Stimulated activated naive B cell treated with anti-CD40 and anti-IgM and Interleukin-4, amounts not matched to agents 10 μg/mL and 1 μg/mL and 100 μg/mL, for 72 hours (primary cell): ENCODE measurements around the gene SORCS2.
"Not testable (repeated sequence)": the region's sequence is repeated elsewhere in the genome, so short reads cannot be mapped to it uniquely, and the experiment has no call there.

ENCODE experiments used
- ATAC-seq, 2 donors: fragments of 150-1000 bp; cut with Tn5 transposase; replicated peaks; 2 replicates each; pipeline ENCODE4 v1.10.0; 2021; ENCODE audit warnings: moderate library complexity in 1 of 2
- DNase-seq: peaks from one replicate; pipeline ENCODE4 v3.0.0; 2021
- H3K27ac Mint-ChIP-seq: one replicate; pipeline ENCODE4 v1.8.0; 2022; ENCODE audit warnings: mild to moderate bottlenecking, mixed read lengths
- H3K27me3 Mint-ChIP-seq, 2 donors: one replicate each; pipeline ENCODE4 v1.8.0; 2022; ENCODE audit warnings: mixed read lengths in 2 of 2
- H3K36me3 Mint-ChIP-seq, 2 donors: one replicate each; pipeline ENCODE4 v1.8.0; 2022; ENCODE audit warnings: mixed read lengths in 2 of 2, mild to moderate bottlenecking in 1 of 2
- H3K4me1 Mint-ChIP-seq, 2 donors: one replicate each; pipeline ENCODE4 v1.8.0; 2022; ENCODE audit warnings: mixed read lengths in 2 of 2, mild to moderate bottlenecking in 1 of 2
- H3K4me3 Mint-ChIP-seq, 2 donors: one replicate each; pipeline ENCODE4 v1.8.0; 2022; ENCODE audit warnings: mild to moderate bottlenecking in 2 of 2, mixed read lengths in 2 of 2, moderate library complexity in 1 of 2
- H3K9me3 Mint-ChIP-seq, 2 donors: one replicate each; pipeline ENCODE4 v1.8.0; 2022; ENCODE audit warnings: mixed read lengths in 2 of 2, mild to moderate bottlenecking in 1 of 2

The SORCS2 gene

DNA sequence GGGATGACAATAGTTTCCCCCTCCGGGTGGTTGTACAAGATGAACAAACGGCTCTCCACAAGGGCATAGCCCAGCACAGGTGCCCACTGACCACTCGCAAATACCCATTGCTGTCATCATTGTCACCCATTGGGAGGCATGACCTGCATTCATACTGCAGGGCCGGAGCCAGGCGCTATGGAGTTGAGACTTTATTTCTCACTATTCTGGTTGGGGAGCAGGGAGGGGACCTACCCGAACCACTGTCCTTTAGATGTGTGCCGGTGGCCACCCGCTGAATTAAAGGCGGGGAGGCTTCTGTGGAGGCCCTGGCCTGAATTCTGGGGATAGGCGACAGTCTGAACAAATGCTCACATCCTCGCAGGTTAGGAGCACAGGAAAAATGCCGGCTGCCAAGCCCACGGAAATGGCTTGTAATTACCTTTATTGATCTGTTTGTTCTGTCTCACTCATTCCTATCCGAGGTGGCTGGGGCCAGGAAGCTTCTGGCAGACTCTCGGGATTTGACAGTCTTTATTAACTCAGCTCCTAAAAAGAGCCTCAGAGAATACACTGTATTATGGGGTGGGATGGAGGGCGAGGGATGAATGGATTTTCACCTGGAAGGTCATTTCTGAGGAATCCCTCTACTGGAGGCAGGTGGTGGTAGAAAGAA, 367.5 kb downstream of the SORCS2 start:
- Mint-ChIP-seq H3K36me3 (no peaks in the 10 kb centered on the region), H3K27me3 (no peaks in the 10 kb centered on the region), H3K27ac (no peak overlapping the region), H3K4me1 (no peaks in the 10 kb centered on the region), H3K9me3 (peaks cover 14 to 18% of the 10 kb centered on the region in 2 donors), H3K4me3 (no peak overlapping the region)
- DNase-seq: no peak
- no peak for ATAC-seq

DNA sequence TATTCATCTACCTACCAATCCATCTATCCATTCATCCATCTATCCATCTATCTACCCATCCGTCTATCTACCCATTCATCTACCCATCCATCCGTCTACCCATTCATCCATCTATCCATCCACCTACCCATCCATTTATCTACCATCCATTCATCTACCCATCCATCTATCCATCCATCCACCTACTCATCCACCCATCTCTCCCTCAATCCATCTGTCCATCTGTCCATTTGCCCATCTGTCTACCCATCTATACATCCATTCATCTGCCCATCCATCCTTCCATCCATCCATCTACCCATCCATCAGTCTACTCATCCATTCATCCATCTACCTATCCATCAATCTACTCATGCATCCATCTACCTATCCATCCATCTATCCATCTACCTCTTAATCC, 369.2 kb downstream of the SORCS2 start:
- ATAC-seq: no peak
- Mint-ChIP-seq H3K9me3 (peaks cover 7 to 9% of the 10 kb centered on the region in 2 donors), H3K4me1 (no peaks in the 10 kb centered on the region)

DNA sequence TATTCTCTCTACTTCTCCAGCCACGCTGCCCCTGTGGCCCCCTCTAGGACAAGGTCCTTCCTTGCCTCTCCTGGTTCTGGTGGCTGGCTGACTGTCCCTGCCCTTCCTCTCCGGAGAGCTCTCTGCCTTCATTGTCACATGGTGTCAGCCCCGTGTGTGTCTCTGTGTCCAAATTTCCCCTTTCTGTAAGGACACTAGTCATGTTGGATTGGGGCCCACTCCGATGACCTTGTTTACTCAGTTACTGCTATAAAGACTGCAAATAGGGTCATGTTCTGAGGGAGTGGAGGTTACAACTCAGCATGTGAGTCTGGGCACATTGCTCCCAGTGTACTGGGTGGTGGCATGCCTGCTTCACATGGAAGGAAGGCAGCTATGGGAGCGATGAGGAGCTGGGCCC, 371.9 kb downstream of the SORCS2 start:
- DNase-seq (no peak), ATAC-seq (no peak)
- no peak overlapping the region for H3K4me3 Mint-ChIP-seq
- no peak overlapping the region for H3K27ac Mint-ChIP-seq
- H3K4me1 Mint-ChIP-seq: no peaks in the 10 kb centered on the region
- no peaks in the 10 kb centered on the region for H3K9me3 Mint-ChIP-seq
- H3K27me3 Mint-ChIP-seq: no peaks in the 10 kb centered on the region
- H3K36me3 Mint-ChIP-seq: no peaks in the 10 kb centered on the region

More for the DNA sequence above, 369.2 kb downstream of the SORCS2 start:
- H3K4me3 Mint-ChIP-seq: no peak overlapping the region
- H3K27me3 Mint-ChIP-seq: no peaks in the 10 kb centered on the region
- no peak overlapping the region for H3K27ac Mint-ChIP-seq
- no peaks in the 10 kb centered on the region for H3K36me3 Mint-ChIP-seq
- no peak for DNase-seq

DNA sequence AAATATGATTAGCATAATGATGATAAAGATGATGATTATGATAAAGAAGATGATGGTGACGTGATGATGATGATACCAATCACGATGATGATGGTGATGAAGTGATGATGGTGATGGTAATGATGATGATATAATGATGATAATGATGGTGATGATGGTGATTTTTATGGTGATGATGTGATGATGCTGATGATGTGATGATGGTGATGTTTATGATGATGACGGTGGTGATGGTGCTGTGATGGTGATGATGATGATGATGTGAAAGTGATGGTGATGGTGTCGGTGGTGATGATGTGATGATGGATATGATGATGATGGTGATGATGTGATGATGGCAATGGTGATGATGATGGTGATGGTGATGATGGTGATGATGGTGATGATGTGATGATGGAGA, 373.1 kb downstream of the SORCS2 start:
- ATAC-seq (no peak), DNase-seq (no peak)
- no peaks in the 10 kb centered on the region for H3K27me3 Mint-ChIP-seq
- H3K36me3 Mint-ChIP-seq: no peaks in the 10 kb centered on the region
- no peak overlapping the region for H3K27ac Mint-ChIP-seq
- no peak overlapping the region for H3K4me3 Mint-ChIP-seq
- no peaks in the 10 kb centered on the region for H3K4me1 Mint-ChIP-seq
- no peaks in the 10 kb centered on the region for H3K9me3 Mint-ChIP-seq

DNA sequence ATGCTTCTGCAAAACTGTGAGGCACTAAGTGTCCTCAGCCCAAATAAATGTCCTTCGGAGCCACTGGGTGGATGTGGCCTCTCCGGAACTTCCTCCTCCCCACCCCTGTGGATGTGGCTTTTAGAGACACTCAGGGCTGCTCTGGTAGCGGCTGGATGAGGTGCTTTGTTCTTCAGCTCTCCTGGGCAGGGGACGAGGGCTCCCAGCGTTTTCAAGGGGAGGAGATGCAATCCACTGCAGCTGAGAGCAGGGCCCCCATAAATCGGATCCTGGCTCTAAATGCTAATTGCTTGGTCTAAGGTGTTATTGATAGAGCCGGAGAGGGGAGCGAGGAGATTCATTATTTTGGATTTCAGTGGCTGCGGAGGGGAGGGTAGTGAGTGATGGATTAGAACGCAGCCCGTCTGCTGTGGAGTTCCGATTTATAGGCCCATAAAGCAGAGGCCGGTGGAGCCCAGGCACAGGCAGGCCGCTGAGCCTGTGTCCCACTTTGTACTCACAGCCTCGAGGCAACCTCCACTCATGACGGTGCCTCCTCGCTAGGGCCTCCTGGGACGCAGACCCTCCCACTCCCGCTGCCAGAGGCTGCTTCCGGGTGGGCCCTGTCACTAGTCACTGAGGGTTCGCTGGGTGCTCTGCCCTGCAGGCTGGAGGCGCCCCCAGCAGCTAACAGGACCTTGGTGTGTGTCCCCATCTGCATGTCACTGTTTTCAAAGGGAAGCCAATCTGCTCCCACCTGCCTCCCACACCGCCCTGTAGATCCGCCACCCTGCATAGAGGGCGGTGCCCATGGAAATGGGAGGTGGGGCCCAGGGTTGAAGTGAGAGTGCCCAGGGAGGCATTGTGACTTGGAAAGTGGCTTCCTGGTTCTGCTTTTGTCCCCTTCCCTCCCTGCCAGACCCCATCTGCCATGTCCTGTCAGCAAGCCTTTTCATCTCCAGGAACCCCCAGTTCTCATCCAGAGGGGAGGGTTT, 377.8 kb downstream of the SORCS2 start:
- DNase-seq (no peak), ATAC-seq (no peak)
- Mint-ChIP-seq H3K36me3 (no peaks in the 10 kb centered on the region), H3K27me3 (no peaks in the 10 kb centered on the region), H3K4me3 (no peak overlapping the region), H3K9me3 (peaks cover 4 to 5% of the 10 kb centered on the region in 2 donors), H3K27ac (no peak overlapping the region), H3K4me1 (no peaks in the 10 kb centered on the region)

DNA sequence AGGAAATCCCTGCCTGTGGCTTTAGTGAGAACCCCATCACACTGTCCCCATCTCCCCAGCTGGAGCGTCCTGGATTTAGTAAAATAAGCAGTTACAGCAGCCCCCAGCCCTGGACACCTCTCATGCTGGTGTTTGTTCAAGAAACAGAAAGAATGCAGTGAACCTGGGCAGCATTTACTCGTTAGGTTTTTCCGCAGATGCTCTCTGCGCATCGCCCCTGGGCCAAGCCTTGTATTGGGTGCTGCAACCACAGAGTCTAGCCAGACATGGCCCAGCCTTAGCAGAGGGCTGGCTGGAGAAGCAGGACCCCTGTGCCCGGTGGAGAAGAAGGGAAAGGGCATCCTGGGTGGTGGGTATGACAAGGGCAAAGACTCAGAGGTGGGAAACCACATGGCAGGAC, 378.7 kb downstream of the SORCS2 start:
- Mint-ChIP-seq H3K27ac (no peak overlapping the region), H3K27me3 (no peaks in the 10 kb centered on the region), H3K4me3 (no peak overlapping the region), H3K4me1 (no peaks in the 10 kb centered on the region), H3K9me3 (peaks cover 9 to 11% of the 10 kb centered on the region in 2 donors), H3K36me3 (peaks cover 5 to 6% of the 10 kb centered on the region in 2 donors)
- DNase-seq (no peak), ATAC-seq (no peak)

DNA sequence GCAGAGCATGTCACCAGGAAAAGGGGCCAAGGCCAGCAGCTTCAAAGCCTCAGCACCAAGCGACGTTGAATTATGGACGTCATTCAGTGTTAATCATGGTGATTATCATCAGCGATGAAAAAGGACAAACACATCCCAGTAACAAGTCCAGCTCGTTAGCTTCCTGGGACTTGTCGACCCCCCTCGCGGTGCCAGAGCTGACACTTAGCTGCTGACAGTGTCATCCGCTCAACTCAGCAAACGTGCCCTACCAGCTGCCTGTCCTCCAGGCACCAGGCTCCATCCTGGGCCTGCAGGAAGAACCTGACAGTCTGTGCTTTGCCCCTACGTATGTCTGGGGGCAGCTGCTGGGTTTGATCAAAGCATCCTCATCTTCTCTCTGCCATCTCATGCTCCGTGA, 379.4 kb downstream of the SORCS2 start:
- H3K9me3 Mint-ChIP-seq: peaks cover 16 to 18% of the 10 kb centered on the region in 2 donors
- H3K27me3 Mint-ChIP-seq: no peaks in the 10 kb centered on the region
- no peaks in the 10 kb centered on the region for H3K4me1 Mint-ChIP-seq
- H3K27ac Mint-ChIP-seq: no peak overlapping the region
- no peak for ATAC-seq
- peaks cover 11% of the 10 kb centered on the region in 2 donors for H3K36me3 Mint-ChIP-seq
- H3K4me3 Mint-ChIP-seq: no peak overlapping the region
- DNase-seq: no peak

DNA sequence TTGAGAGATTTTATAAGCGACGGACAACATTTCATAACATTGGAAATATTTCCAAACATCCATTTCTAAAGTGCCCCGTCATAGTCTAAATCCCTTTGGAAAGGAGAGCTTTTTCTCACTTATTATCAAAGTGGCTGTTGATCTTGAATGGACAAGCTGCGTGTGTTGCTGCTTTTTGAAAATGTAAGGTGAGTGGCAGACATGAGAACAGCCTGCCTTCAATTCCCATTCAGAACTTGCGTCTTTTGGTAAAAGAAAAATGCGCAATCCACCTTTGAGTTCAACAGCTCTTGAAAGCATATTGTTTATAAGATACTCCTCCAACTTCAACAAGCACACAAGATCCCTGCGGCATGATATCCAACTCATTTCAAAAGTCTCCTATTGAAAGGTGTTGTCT, 380.6 kb downstream of the SORCS2 start:
- Mint-ChIP-seq H3K4me1 (no peaks in the 10 kb centered on the region), H3K27ac (no peak overlapping the region), H3K9me3 (peaks cover 24 to 28% of the 10 kb centered on the region in 2 donors), H3K36me3 (peaks cover 11 to 15% of the 10 kb centered on the region in 2 donors), H3K27me3 (no peaks in the 10 kb centered on the region), H3K4me3 (no peak overlapping the region)
- no peak for DNase-seq
- ATAC-seq: no peak

DNA sequence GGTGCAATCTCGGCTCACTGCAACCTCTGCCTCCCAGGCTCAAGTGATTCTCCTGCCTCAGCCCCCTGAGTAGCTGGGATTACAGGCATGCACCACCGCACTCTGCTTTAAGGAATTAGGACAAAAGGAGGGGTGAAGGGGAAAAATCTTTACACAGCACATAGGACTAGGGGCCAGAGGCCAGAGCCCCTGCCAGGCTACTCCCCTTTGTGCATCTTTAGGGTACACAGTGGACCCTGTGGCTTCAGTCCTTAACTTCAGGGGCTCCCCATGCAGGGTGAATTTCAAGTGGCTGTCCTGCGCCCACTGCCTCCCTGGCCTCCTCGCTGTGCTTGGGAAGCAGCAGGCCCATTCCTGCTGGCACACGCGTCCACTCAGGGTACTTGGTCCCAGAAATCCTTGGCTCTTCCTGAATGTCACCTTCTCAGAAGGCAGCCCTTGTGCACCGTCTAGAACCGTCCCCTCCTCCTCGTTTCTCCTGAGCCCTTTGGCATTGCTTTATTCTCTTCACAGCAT, 381.3 kb downstream of the SORCS2 start:
- Mint-ChIP-seq H3K36me3 (peaks cover 11 to 15% of the 10 kb centered on the region in 2 donors), H3K4me1 (no peaks in the 10 kb centered on the region), H3K4me3 (no peak overlapping the region), H3K27me3 (no peaks in the 10 kb centered on the region), H3K9me3 (peaks cover 24 to 28% of the 10 kb centered on the region in 2 donors), H3K27ac (no peak overlapping the region)
- ATAC-seq (no peak), DNase-seq (no peak)

DNA sequence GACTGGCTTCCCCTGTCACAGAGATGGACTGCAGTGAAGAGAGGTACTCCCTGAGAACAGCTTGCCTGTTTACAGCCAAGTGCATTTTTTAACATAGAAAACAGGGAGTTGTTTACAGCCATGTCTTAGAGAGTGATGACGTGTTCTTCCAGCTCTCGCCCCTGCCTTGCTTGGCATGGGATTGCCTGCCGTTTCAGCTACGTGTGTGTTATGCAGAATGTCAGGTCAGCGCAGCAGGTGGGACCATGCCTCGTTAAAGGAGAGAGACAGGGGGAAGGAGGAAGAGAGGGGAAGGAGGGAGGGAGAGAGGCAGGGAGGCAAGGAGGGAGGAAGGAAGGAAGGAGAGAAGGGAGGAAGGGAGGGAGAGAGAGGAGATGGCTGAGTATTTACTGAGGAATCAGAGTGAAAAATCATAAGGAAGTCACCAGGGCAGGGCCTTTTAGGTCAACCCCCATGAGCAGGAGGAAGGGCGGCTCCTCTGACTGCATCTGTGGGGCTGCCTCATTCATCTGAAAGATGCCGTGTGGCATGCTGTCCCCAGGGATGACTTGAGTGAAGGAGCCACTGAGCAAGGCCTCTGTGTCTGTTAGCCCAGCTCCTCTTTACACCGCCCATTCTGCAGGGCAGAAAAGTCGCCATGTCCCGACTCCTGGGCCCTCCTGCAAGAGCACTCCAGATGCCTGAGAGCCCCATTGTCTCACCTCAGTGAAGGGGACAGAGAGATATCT, 382.1 kb downstream of the SORCS2 start:
- DNase-seq: no peak
- H3K36me3 Mint-ChIP-seq: peaks cover 11 to 19% of the 10 kb centered on the region in 2 donors
- H3K9me3 Mint-ChIP-seq: peaks cover 29 to 33% of the 10 kb centered on the region in 2 donors
- ATAC-seq: no peak
- no peaks in the 10 kb centered on the region for H3K27me3 Mint-ChIP-seq
- no peak overlapping the region for H3K4me3 Mint-ChIP-seq
- H3K27ac Mint-ChIP-seq: no peak overlapping the region
- no peaks in the 10 kb centered on the region for H3K4me1 Mint-ChIP-seq

DNA sequence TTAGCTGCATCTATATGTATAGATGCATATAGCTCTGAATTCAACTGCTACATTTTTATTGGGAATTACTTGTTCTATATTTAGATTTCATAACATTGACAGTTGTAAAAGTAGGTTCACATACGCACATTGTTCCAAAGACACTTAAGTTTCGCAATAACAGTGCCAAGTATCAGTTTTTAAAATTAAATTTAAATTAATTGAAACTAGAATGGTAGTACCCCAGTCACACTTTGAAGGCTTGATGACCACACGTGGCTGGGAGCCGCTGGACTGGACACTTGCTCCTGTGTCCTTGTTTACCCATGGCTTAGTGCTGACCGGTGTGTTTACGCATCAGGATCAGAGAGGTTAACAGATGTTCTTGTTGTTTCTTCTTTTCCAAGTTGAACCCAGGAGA, 383.1 kb downstream of the SORCS2 start:
- peaks cover 32 to 37% of the 10 kb centered on the region in 2 donors for H3K9me3 Mint-ChIP-seq
- ATAC-seq (no peak), DNase-seq (no peak)
- H3K4me3 Mint-ChIP-seq: no peak overlapping the region
- no peak overlapping the region for H3K27ac Mint-ChIP-seq
- H3K27me3 Mint-ChIP-seq: no peaks in the 10 kb centered on the region
- H3K4me1 Mint-ChIP-seq: no peaks in the 10 kb centered on the region
- peaks cover 11 to 19% of the 10 kb centered on the region in 2 donors for H3K36me3 Mint-ChIP-seq

DNA sequence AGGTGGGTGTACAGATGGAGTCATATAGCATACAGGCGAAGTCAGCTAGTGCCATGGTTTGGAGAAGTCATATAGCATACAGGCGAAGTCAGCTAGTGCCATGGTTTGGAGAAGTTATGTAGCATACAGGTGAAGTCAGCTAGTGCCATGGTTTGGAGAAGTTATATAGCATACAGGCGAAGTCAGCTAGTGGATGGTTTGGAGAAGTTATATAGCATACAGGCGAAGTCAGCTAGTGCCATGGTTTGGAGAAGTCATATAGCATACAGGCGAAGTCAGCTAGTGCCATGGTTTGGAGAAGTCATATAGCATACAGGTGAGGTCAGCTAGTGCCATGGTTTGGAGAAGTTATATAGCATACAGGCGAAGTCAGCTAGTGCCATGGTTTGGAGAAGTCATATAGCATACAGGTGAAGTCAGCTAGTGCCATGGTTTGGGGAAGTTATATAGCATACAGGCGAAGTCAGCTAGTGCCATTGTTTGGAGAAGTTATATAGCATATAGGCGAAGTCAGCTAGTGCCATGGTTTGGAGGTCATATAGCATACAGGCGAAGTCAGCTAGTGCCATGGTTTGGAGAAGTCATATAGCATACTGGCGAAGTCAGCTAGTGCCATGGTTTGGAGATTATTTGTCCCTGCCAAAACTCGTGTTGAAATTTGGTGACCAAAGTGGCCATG, 385.2 kb downstream of the SORCS2 start:
- H3K27ac Mint-ChIP-seq, H3K27me3 Mint-ChIP-seq, ATAC-seq, H3K4me1 Mint-ChIP-seq, H3K4me3 Mint-ChIP-seq, DNase-seq: not testable (repeated sequence)
- peaks cover 11 to 19% of the 10 kb centered on the region in 2 donors for H3K36me3 Mint-ChIP-seq
- peaks cover 32 to 37% of the 10 kb centered on the region in 2 donors for H3K9me3 Mint-ChIP-seq

DNA sequence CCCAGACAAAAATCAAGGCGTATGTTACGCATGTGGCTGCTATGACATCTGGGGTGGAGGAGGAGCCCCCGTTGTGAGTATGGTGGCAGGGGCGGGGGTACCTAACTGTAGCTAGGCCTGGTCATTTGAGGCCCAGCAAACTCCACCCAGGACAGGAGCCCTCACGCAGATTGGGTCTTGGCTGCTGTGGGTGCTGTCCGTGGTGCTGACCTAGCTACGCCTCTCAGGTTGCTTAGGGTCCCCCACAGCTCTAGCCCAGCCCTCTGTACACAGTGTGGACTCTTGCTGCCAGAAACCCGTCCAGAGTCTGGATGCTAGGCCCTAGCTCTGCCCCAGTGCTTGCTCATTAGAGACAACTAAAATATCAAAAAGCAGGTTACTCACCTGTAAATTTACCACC, 389.1 kb downstream of the SORCS2 start:
- Mint-ChIP-seq H3K36me3 (peaks cover 2 to 10% of the 10 kb centered on the region in 2 donors), H3K27me3 (no peaks in the 10 kb centered on the region), H3K4me3 (no peak overlapping the region), H3K27ac (no peak overlapping the region), H3K4me1 (no peaks in the 10 kb centered on the region), H3K9me3 (peaks cover 22 to 28% of the 10 kb centered on the region in 2 donors)
- no peak for DNase-seq
- no peak for ATAC-seq
